Measurements from ENCODE around the gene NTM. TPM values are rescaled to one million over a fixed set of nuclear protein-coding genes. Genes with fewer than 3 reads are reported as not detected.

The NTM gene
- total and polyA plus RNA-seq, 10 donors, result 0.13 to 1.6 (median 0.67) TPM

DNA sequence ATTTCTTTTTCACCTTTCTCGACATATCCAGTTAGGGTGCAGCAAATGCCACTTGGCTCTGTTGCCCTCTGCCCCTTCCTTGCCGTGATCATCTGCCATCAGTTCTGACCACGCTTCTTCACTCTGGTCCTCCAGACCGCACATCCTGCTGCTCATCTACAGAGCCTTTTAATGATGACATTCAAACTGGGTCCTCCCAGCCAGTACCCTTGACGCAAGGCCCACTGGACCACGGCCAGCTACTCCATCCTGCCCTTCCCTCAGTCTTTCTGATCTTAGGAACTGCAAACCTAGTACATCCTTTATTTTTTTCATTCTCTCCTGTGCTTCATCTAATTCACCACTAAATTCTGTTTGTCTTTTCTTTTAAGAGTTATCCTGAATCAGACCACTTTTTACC is 551.8 kb downstream of the NTM start:
- intact Hi-C loops (cut with DNase I; ENCODE audit: low total_unique reads), result no loop called here
- no peaks in the 10 kb centered on the region for H3K9me3 ChIP-seq
- no peak for DNase-seq
- no peaks in the 10 kb centered on the region for H3K27me3 ChIP-seq (replicated peaks in 1 of 7)
- no peak for TF ChIP-seq POLR2A (IDR thresholded peaks at IDR 0.05)
- TF ChIP-seq POLR2AphosphoS5 (IDR thresholded peaks at IDR 0.05), result no peak
- TF ChIP-seq, protein P1, sequence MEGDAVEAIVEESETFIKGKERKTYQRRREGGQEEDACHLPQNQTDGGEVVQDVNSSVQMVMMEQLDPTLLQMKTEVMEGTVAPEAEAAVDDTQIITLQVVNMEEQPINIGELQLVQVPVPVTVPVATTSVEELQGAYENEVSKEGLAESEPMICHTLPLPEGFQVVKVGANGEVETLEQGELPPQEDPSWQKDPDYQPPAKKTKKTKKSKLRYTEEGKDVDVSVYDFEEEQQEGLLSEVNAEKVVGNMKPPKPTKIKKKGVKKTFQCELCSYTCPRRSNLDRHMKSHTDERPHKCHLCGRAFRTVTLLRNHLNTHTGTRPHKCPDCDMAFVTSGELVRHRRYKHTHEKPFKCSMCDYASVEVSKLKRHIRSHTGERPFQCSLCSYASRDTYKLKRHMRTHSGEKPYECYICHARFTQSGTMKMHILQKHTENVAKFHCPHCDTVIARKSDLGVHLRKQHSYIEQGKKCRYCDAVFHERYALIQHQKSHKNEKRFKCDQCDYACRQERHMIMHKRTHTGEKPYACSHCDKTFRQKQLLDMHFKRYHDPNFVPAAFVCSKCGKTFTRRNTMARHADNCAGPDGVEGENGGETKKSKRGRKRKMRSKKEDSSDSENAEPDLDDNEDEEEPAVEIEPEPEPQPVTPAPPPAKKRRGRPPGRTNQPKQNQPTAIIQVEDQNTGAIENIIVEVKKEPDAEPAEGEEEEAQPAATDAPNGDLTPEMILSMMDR (IDR thresholded peaks at IDR 0.05 in 8 of 11, conservative IDR thresholded peaks at IDR 0.05 in 3 of 11), result no peak
- no peak overlapping the region for H3K27ac ChIP-seq
- WGBS, 5 donors, result 68 to 82% (median 76%) methylated on average over 6 of the region's 6 CpGs
- no peaks in the 10 kb centered on the region for H3K4me1 ChIP-seq
- no peaks in the 10 kb centered on the region for H3K36me3 ChIP-seq
- no peak overlapping the region for H3K4me3 ChIP-seq

DNA sequence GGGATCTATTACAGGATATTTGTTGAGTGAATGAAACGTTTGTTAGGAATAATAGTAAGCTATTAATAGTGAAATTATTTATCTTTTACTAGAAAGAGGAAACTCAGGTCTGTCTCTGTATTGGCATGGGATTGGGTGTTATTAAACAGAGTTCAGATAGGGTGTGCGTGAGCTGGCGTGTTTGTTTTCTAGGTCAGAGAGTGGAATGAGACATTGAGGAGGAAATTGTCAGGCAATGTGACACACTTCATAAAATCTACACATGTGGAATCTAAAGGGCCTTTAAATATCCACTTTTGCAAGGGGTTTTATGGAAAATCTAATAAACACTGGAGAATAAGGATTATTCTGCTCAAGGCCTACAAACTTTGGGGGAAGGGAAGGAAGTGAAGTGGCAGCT is 552.9 kb downstream of the NTM start:
- TF ChIP-seq, protein P1 (IDR thresholded peaks at IDR 0.05 in 8 of 11, conservative IDR thresholded peaks at IDR 0.05 in 3 of 11), result no peak
- TF ChIP-seq POLR2A (IDR thresholded peaks at IDR 0.05), result no peak
- no peak for TF ChIP-seq POLR2AphosphoS5 (IDR thresholded peaks at IDR 0.05)
- Histone ChIP-seq H3K27ac (no peak overlapping the region), H3K4me3 (no peak overlapping the region), H3K9me3 (no peaks in the 10 kb centered on the region), H3K4me1 (no peaks in the 10 kb centered on the region), H3K27me3 (replicated peaks in 1 of 7) (no peaks in the 10 kb centered on the region), H3K36me3 (no peaks in the 10 kb centered on the region)
- no peak for DNase-seq
- WGBS, 5 donors, result 67 to 77% (median 72%) methylated on average over 3 of the region's 3 CpGs
- intact Hi-C loops (cut with DNase I; ENCODE audit: low total_unique reads), result no loop called here

GRCh38 chr11:131924001-131924400 is 553.6 kb downstream of the NTM start:
- no peaks in the 10 kb centered on the region for H3K27me3 ChIP-seq (replicated peaks in 1 of 7)

DNA sequence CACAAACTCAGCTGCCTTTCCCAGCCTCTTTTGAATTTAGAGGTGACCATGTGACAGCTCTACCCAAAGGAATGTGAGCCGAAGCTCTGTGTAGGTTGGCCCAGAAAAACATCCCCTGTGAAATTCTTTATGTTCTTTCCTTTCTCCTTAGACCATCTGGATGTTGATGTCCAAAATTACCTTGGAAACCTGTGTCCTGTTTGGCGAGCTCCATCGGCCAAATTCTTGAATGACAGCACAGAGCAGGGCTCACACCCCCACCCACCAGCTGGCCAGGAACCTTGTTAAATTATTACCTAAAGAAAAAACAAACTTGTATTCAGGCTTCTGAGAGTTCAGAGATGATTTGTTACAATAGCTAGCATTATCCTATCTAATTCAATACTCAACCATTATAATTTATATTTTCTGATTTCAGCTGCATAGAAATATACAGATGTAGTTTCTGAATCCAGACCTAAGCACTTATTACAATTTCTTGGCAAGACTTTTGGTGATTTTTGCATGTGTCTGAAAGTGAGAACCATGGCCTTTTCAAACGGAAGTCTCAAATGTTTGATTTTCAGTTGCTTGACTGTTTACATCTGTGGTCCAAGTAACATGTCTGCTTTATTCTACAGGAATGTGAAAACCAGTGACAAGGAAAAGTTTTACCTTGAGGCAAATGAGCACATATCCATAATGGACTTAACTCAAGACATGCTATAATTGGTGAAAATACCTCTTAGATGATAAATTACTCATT is 554.2 kb downstream of the NTM start:
- H3K9me3 ChIP-seq, result no peaks in the 10 kb centered on the region
- WGBS, 5 donors, result 61 to 63% (median 62%) methylated on average over 4 of the region's 4 CpGs
- no peaks in the 10 kb centered on the region for H3K36me3 ChIP-seq
- intact Hi-C loops (cut with DNase I; ENCODE audit: low total_unique reads), result no loop called here
- no peak for DNase-seq
- H3K4me1 ChIP-seq, result no peaks in the 10 kb centered on the region
- H3K4me3 ChIP-seq, result no peak overlapping the region
- TF ChIP-seq, protein P1 (IDR thresholded peaks at IDR 0.05 in 8 of 11, conservative IDR thresholded peaks at IDR 0.05 in 3 of 11), result no peak
- TF ChIP-seq POLR2AphosphoS5 (IDR thresholded peaks at IDR 0.05) (no peak), POLR2A (IDR thresholded peaks at IDR 0.05) (no peak)
- no peak overlapping the region for H3K27ac ChIP-seq
- H3K27me3 ChIP-seq (replicated peaks in 1 of 7), result no peaks in the 10 kb centered on the region

More at GRCh38 chr11:131924001-131924400, 553.6 kb downstream of the NTM start:
- Histone ChIP-seq H3K9me3 (no peaks in the 10 kb centered on the region), H3K4me1 (no peaks in the 10 kb centered on the region), H3K36me3 (no peaks in the 10 kb centered on the region), H3K27ac (no peak overlapping the region), H3K4me3 (no peak overlapping the region)
- TF ChIP-seq, protein P1 (IDR thresholded peaks at IDR 0.05 in 8 of 11, conservative IDR thresholded peaks at IDR 0.05 in 3 of 11), result no peak
- TF ChIP-seq POLR2AphosphoS5 (IDR thresholded peaks at IDR 0.05) (no peak), POLR2A (IDR thresholded peaks at IDR 0.05) (no peak)
- DNase-seq, result no peak
- WGBS, 5 donors, result 65 to 80% (median 76%) methylated on average over 7 to 8 of the region's 8 CpGs
- intact Hi-C loops (cut with DNase I; ENCODE audit: low total_unique reads), result no loop called here

Data from spleen (tissue), 11 donors.